Activated T-cell treated with anti-CD3 and anti-CD28 coated beads for 24 hours (primary cell): Measurements from ENCODE around the gene POU4F1.

ENCODE experiments used
- DNase-seq: peaks from one replicate; pipeline ENCODE4 v3.0.0-alpha.2; 2020; ENCODE audit warnings: low read depth

POU4F1 gene

GRCh38 chr13:78606471-78607408 is 3.4 kb upstream of the POU4F1 start:
- DNase-seq: no peak

GRCh38 chr13:78604782-78605611 is 1.6 kb upstream of the POU4F1 start:
- no peak for DNase-seq

GRCh38 chr13:78602561-78603239 is 652 bp downstream of the POU4F1 start:
- DNase-seq: no peak

- no peak for DNase-seq
Measured at GRCh38 chr13:78601874-78602560, 1.3 kb downstream of the POU4F1 start.

GRCh38 chr13:78601124-78601873 is 2.1 kb downstream of the POU4F1 start:
- no peak for DNase-seq

GRCh38 chr13:78600280-78600883 is 3.0 kb downstream of the POU4F1 start:
- no peak for DNase-seq

GRCh38 chr13:78599645-78600279 is 3.6 kb downstream of the POU4F1 start:
- no peak for DNase-seq

- DNase-seq: no peak
Measured at GRCh38 chr13:78598966-78599644, 4.2 kb downstream of the POU4F1 start.

GRCh38 chr13:78598116-78598781 is 5.1 kb downstream of the POU4F1 start:
- no peak for DNase-seq

GRCh38 chr13:78597602-78597932 is 5.8 kb downstream of the POU4F1 start:
- no peak for DNase-seq

- no peak for DNase-seq
Measured at GRCh38 chr13:78596736-78597601, 6.4 kb downstream of the POU4F1 start.

- no peak for DNase-seq
Measured at GRCh38 chr13:78596399-78596735, 7.0 kb downstream of the POU4F1 start.

- no peak for DNase-seq
Measured at GRCh38 chr13:78595495-78596398, 7.6 kb downstream of the POU4F1 start.

- DNase-seq: no peak
Measured at GRCh38 chr13:78594456-78594975, 8.8 kb downstream of the POU4F1 start.

GRCh38 chr13:78593652-78594455 is 9.5 kb downstream of the POU4F1 start:
- no peak for DNase-seq

- DNase-seq: no peak
Measured at GRCh38 chr13:78593129-78593528, 10.2 kb downstream of the POU4F1 start.
